HS-27A (cell line): ENCODE results near the gene ARFIP2.
"Not testable (repeated sequence)": the region's sequence is repeated elsewhere in the genome, so short reads cannot be mapped to it uniquely, and the experiment has no call there.

ENCODE experiments used
- DNase-seq: peaks from one replicate; pipeline ENCODE4 v3.0.0-alpha.2; 2012; ENCODE audit warnings: low read depth, missing footprints

Gene ARFIP2, protein sequence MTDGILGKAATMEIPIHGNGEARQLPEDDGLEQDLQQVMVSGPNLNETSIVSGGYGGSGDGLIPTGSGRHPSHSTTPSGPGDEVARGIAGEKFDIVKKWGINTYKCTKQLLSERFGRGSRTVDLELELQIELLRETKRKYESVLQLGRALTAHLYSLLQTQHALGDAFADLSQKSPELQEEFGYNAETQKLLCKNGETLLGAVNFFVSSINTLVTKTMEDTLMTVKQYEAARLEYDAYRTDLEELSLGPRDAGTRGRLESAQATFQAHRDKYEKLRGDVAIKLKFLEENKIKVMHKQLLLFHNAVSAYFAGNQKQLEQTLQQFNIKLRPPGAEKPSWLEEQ

DNA sequence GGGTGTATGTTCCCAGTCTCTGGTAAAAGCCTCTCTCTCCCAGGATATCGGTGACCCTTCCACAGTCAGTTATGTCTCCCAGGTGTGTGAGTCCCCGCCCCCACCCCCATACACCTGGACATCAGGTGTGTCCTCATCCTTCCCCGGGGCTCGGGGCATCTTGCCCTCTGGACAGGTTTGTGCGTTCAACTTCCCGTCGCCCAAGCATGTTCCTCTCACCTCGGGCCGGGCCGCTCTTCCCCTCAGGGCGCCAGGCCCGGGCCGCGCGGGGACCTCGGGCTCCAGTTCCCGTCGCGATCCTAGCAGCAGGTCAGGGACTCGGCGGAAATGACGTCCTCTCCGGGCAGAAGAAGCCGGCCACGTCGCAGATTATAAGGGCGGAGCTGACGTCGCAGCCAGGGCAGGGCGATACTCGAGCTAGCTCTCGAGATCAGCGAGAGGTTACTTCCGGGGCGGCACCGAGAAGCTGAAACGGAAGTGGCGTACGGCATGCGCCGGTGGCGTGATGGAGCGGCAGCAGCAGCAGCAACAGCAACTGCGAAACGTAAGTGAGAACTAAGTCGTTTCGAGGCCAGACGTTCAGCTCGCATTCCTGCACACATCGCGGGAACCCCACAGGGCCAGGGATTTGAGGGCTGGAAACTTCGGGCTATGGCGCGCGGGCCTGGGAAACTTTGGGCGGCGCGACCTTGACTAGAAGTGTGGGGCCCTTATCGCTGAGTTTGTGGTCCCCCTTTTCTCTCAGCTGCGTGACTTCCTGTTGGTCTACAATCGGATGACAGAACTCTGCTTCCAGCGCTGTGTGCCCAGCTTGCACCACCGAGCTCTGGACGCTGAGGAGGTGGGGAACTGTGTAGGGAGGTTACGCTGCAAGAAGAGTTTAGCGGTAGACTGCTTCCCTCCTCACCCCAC lies at the start of gene ARFIP2, which contains the start of gene TIMM10B:
Gene ARFIP2 (minus strand): TSS at position 320 of the 912 bp plus-strand sequence. CDS start 910 bp downstream, outside the sequence.
Gene TIMM10B (plus strand): TSS at position 490 of the 912 bp plus-strand sequence. CDS start 16 bp downstream, at position 506.
- peak; percentile 87 for DNase-seq

DNA sequence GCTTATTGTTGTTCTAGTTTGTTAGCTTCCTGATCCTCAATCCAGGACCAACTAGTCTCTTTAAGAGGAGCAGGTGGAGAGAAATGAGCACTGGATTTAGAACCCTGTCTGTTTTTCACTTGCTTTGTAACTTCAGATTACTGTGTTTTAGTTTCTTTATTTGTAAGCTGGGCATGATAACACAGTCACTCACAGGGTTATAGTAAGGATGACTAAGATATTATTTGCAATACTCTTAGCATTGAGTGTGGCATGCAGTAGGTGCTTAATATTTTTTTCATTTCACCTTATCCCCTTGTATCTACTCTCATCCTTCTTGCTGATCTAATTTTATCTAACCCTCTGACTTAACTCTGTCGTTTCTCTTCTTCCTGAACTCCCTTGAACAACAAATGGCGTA lies 49.7 kb upstream of the ARFIP2 start:
- DNase-seq = no peak

DNA sequence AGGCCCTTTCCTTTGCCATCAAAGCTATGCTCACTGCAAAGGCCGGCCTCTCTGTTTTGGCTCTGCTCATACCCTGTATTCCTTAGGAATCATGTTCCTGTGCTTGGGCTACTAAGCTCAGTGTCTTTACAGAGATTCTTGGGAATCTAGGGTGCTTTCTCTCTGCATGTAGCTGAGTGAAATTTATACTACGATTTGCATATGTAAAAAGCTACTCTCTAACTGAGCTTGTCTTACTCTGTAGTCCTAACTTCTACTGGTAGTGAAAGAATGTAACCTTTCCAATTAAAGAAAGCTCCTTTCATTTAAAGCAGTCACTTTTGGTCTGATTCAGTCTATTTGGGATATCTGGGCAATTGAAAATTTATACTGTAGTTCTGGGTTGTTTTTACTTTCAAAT lies 48.1 kb upstream of the ARFIP2 start:
- no peak for DNase-seq

DNA sequence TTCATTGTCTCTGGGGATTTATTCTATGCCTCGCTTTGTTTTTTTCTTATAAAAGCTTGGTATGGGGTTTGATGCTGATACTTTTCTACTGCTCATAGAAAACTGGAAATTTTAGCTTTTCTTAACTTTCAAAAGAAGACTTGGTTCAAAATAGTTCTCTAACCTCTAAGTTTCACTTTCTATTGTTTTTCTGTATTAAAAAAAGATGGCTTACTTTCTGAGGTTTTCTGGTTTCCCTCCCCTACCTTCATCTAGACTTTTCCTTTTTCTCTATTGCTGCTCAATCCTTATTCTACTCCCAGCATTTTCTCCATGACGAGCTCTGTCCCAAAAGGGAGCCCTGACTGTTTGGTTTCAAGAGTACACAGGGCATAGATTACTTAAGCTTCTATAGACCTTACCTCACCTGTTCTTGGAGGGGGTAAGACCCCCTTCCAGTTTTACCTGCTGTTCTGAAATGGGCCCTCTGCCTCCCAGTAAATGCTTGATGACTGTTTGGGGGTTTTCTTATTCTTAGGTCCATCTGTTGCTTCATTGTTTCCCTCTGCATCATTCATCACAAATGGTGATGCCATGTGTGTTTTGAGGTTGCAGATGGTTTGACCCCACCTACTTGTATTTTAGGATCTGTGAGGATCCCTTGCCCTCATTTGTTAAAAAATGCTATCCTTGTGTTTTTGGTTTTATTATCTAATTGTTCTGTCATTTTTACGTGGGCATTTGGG lies 45.4 kb upstream of the ARFIP2 start:
- no peak for DNase-seq

DNA sequence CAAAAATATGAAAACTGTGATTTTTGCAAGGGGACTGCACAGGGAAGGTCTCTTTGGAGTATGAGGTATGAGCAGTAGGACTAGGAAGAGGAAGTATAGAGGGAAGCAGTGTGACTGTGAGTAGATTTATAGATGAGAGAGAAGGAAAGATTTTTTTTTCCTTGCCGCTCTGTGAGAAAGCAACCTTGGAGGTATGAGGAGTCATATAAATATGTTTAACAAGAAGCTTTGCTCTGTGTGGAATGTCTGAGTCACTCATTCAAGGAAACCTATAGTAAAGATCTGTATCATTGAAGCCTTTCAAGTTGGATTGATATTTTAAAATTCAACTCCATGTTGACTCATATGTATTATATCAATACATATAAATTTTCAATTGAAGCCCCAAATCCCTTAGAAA lies 42.1 kb upstream of the ARFIP2 start:
- DNase-seq = peak; percentile 53

DNA sequence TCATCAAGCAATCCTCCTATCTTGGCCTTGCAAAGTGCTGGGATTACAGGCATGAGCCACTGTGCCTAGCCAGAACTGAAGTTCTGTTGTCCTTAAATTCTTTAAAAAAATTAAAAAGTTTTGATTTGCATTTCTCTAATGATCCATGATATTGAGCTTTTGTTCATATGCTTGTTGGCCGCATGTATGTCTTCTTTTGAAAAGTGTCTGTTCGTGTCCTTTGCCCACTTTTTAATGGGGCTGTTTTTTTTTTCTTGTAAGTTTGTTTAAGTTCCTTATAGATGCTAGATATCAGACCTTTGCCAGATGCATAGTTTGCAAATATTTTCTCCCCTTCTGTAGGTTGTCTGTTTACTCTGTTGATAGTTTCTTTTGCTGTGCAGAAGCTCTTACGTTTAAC lies 40.8 kb upstream of the ARFIP2 start:
- DNase-seq = not testable (repeated sequence)

DNA sequence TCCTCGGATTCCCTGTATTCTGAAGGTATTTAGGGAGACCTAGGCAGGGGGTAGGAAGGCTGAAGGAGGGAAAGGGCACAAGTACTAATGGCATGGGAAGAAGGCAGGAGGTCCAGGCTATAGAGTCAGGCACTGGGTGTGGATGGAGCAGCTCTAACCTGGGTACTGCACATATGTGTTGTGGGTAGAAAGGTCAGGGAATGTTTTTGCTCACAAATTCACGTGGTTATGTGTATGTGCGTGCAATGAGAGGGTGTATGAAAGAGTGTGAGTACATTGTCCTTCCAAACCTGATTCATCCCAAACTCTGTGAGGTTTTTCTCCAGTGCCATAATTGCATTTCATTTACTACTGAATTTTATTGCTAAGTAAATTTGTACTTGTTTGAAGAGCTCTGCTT lies 39.1 kb upstream of the ARFIP2 start:
- DNase-seq = no peak

DNA sequence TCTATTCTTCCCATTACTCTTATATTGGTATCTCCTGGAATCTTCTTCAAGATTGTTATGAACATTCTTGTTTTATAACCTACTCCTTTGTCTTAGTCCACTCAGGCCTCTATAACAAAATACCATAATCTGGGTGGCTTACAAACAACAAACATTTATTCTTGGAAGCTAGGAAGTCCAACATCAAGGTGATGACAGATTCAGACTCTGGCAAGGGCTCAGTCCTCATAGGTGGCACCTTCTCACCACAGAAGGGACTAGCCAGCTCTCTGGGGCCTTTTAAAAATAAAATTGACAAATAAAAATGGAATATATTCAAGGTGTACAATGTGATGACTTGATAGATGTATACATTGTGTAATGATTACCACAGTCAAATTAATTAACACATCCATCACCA lies 35.7 kb upstream of the ARFIP2 start:
- no peak for DNase-seq

DNA sequence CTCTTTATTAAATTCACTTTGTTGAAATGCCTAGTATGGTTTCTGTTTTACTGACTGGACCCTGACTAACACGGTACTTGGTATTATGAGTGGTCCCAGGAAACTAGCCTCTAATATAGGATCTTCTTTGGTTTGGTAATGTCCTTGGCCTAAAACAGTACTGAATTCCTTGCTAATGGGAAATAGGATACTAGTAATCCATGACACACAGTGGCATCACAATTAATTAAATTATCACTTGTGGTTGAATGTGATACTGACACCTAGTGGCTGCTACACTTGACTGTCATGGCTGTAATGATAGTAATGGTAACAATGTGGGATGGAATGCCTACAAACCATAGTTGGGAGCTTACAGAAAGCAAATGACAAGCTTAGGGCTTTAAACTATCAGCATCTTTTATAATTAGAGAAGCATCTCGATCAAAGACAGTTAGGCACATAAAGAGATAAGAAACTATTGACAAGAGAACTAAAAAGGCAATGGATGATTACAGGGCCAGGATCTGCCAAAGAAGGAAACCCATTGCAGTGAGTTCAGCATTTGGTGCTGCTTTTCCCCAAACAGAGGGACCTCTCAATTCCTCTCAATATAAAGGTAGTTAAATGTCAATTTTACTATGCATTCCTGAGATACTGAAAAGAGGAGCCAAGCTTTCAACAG lies 24.6 kb upstream of the ARFIP2 start:
- no peak for DNase-seq

DNA sequence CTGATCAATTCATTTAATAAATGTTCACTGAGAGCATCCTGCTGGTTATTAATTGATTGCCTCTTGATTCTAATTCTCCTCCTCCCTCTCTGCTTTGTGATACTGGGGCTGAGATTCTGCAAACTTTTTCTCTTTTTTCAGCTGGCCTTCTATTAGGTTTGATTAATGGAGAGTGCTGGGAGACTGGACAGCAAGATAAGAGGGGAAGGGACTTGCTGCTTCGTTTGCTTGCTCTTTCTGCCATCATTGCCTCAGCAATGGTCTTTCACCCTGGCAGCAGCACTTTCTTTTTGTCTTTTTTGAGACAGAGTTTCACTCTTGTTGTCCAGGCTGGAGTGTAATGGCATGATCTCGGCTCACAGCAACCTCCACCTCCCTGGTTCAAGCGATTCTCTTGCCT lies 23.0 kb upstream of the ARFIP2 start:
- DNase-seq = no peak

DNA sequence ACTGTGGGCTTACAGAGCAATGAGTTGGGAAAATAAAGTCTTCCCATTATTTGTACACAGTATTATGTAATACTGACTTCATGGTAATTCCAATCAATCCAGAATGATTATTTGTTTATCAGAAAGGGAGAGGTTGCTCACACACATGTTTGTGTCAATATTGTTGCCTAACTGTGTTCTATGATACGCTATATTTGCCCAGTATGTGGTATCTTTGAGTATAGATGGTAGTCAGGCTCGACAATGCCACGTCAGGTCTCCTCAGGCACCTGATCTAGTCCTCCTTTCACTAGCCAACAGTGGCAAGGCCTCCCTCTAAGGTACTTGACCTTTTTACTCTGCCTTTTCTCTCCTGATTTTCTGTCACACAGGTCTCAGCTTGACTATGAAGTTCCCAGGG lies 21.3 kb upstream of the ARFIP2 start:
- no peak for DNase-seq

DNA sequence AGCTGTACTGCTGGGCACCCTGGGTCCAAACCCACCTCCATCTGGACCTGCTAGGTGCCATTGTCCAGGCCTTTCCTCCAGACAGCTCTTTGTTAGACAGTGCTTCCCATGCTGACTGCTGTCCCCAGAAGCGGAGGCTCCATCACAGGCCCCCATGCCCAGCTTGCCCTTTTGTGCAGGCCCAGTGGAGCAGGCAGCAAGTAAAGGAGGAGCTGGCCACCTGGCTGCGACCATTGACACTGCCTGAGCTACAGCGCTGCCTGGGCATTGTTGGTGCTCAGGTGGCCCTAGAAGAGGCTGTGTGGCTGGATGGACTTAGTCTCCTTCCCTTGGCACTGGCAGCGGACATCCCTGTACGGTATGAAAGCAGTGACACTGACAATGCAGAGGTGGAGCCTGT lies 17.4 kb upstream of the ARFIP2 start:
- no peak for DNase-seq

DNA sequence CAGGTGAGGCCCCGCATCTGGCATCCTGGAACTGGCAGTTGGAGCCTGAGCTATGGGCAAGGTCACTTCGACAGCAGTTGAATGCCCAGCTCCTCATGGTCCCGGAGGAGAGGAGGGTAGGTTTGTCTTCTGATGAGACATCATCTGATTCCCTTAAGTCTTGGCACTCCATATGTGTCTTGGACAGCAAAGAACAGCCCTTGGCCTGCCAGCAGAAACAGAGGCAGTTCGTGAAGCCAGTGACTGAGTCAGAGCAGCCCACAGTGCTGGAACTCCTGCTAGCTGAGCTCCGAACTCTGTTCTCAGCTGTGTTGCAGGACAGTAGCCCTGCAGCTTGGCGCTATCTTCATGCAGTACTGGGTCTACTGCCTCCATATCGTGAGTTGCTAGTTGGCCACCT lies 17.0 kb upstream of the ARFIP2 start:
- DNase-seq = no peak

DNA sequence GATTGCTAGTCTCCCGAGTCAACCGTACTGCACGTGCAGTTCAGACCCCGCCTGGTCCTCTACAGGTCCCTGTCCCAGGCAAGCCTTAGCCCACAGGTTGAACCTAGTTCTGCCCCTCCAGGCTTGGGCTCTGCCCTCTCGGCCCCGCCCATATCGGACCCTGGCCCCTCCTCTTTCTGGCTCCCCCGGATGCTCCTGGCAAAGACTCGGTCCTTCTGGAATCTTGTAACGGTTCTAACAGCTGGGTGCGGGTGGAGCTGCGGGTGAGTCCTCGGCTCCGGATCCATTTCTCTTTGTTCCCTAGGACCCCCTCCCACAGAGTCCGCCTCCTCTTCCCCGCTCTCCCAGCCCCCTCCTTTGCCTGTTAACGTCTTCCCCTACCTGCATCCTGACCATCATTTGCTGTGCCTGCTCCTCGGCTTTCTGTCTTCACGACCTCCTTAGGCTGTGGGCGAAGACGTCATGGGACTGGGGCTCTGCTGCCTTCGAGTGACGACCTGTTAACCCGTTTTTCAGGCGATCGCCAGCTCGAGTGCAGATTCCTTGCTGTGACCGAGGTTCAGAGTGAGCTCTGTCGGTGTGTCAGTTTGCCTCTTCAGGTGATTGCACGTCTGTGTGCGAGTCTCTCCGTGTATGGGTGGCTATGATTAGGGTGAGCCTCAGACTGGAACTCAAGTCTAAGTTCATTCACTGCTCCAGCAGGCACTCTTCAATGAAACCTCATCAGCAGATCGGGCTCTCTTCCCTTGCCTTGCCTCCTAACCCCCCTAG lies 16.1 kb upstream of the ARFIP2 start, which contains the start of gene DNHD1:
Gene DNHD1 (plus strand): TSS at position 212 of the 771 bp plus-strand sequence. CDS start 936 bp downstream, outside the sequence.
- no peak for DNase-seq

DNA sequence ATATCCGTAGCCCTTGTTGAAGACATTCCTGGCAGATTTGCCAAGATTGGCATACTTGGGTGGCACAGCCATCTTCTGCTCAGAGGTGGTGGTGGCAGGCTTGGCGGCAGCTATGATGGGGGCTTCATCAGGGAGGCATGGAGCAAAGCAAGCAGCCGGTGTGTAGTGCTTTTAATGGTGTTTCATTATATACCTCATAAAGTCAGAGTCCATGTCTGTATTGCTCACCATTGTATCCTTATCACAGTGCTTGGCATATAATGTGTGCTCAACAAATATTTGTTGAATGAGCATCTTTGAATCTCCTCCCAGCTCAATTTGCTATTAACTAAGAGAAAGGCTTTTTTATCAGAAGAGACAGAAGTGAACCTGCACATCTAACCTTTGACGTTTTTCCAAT lies 8.2 kb upstream of the ARFIP2 start:
- no peak for DNase-seq

DNA sequence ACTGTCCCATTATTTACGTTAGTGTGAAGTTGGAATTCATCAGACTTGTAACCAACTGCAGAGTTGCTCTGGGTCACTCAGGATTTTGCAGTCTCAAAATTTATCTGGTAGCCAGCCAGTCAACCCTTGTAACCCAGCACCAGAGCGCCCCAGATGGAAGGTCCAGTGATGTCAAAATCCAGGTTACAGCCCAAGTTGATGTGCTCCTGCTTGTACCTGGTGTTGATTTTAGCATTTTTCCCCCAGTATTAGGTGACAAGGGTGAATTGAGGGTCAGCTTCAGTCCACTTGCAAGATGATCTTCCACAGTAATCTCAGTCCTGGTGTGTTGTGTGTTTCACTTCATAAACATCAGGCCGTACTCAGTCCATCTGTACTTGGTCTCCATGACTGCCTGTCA lies 7.7 kb upstream of the ARFIP2 start:
- DNase-seq = no peak

DNA sequence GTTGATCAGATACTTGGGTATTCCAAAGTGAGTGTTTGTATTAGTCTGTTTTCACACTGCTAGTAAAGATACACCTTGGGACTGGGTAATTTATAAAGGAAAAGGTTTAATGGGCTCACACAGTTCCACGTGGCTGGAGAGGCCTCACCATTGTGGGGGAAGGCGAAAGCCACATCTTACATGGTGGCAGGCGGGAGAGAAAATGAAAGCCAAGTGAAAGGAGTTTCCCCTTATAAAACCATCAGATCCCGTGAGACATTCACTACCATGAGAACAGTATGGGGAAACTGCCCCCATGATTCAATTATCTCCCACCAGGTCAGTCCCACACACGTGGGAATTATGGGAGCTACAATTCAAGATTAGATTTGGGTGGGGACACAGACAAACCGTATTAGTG lies 7.2 kb upstream of the ARFIP2 start:
- no peak for DNase-seq

DNA sequence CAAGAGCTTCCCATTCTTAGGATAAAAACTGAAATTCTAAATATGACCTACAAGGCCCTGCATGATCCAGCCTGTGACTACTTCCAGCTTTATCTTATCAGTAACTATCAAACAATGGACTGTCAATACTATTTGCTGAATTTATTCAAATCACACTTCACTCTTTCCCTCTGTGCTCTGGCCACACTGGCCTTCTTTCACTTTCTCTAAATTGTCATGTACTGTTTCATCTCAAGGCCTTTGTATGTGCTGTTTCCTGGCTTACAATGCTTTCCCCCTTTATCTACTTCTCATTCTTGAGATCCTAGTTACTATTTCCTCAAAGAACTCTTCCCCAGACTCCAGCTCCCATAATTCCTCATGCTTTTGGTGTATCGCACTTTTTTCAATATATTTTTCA lies 5.8 kb upstream of the ARFIP2 start:
- DNase-seq = no peak

DNA sequence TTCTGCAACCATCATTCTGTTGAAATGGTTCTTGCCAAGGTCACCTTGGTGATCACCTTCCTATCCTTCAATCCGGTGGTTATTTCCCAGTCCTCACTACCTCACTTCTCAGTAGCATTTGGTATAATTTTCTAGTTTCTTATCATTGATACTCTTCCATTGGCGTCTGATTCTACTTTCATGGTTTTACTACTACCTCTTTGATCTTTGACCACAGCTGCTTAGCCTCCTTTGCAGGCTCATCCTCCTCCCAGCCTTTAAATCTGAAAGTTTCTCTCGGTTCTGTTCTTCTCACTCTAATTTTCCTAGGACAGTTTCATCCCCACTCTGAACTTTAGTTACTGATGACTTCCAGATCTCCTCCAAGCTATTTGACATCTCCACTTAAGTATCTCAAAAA lies 5.1 kb upstream of the ARFIP2 start:
- no peak for DNase-seq

DNA sequence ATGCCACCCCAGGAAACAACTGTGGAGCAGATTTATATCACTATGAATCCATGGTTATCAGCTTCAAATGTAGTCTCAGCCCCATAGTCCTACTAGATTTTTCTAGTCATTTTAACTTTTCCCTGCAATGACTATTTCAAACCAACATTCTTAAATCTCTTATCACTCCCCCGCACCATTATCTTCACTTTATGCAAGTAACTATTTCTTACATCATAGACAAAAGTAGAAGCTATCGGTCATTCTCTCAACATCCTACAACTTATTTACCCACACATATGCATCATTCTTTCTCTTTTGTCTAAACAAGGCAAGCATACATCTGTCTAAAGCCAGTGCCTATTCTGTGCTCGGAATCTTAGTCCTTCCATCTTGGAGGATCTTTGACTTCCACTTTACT lies 4.5 kb upstream of the ARFIP2 start:
- no peak for DNase-seq

DNA sequence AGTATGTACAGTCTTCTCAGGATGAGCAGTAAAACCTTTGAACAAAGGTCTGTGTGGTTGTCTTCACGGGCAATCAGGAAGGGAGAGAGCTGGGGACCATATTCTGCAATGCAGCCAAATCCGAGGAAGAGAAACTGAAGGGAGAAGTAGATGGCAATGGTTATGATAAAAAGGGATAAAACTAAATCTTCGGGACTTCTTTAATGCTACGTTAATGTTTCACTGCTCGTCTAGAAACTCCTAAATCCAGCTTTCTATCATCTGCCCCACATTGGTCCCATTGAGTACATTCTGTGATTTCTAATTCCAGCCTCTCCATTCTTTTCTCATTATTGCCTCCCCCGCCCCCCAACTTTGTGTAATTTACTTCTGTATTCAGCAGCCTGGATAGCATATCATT lies 1.9 kb upstream of the ARFIP2 start:
- DNase-seq = no peak
